H9 (cell line): ENCODE data around the gene CHRNG. TPM values are rescaled to one million over a fixed set of nuclear protein-coding genes. Genes with fewer than 3 reads are reported as not detected.

Experiments used
- DNase-seq: peaks from one replicate; pipeline ENCODE4 v3.0.0-alpha.2; 2017
- H2AFZ ChIP-seq: one replicate; pipeline ENCODE4 v1.6.1; 2013; ENCODE audit warnings: mild to moderate bottlenecking, low read length, control low read depth, moderate library complexity
- H2AK5ac ChIP-seq: 2 replicates; pipeline ENCODE4 v1.6.1; 2013; ENCODE audit warnings: low read length, control low read depth, mixed read lengths; ENCODE audit not compliant: insufficient read length
- H2BK120ac ChIP-seq: one replicate; pipeline ENCODE4 v1.6.1; 2013; ENCODE audit warnings: low read depth, mild to moderate bottlenecking, low read length, control low read depth, inconsistent platforms; ENCODE audit not compliant: poor library complexity, severe bottlenecking
- H2BK12ac ChIP-seq: 2 replicates; pipeline ENCODE4 v1.6.1; 2013; ENCODE audit warnings: low read length, control low read depth, mixed read lengths, low read depth; ENCODE audit not compliant: insufficient read length
- H2BK15ac ChIP-seq: 2 replicates; pipeline ENCODE4 v1.6.1; 2013; ENCODE audit warnings: low read depth, low read length, control low read depth
- H2BK20ac ChIP-seq: one replicate; pipeline ENCODE4 v1.6.1; 2013; ENCODE audit warnings: low read depth, mild to moderate bottlenecking, low read length, control low read depth, inconsistent platforms; ENCODE audit not compliant: poor library complexity, severe bottlenecking
- H2BK5ac ChIP-seq: 2 replicates; pipeline ENCODE4 v1.6.1; 2013; ENCODE audit warnings: low read length, control low read depth, mixed read lengths; ENCODE audit not compliant: insufficient read length
- H3K14ac ChIP-seq: 2 replicates; pipeline ENCODE4 v1.6.1; 2013; ENCODE audit warnings: low read length, control low read depth; ENCODE audit not compliant: insufficient read depth
- H3K18ac ChIP-seq: 2 replicates; pipeline ENCODE4 v1.6.1; 2013; ENCODE audit warnings: low read depth, mild to moderate bottlenecking, mixed read lengths, low read length, control low read depth; ENCODE audit not compliant: insufficient read length
- H3K23ac ChIP-seq: 2 replicates; pipeline ENCODE4 v1.6.1; 2013; ENCODE audit warnings: low read length, control low read depth, mixed read lengths, low read depth; ENCODE audit not compliant: insufficient read length
- H3K23me2 ChIP-seq: 2 replicates; pipeline ENCODE4 v1.6.1; 2013; ENCODE audit warnings: low read depth, mild to moderate bottlenecking, mixed read lengths, low read length, control low read depth; ENCODE audit not compliant: insufficient read length, poor library complexity, severe bottlenecking
- H3K27ac ChIP-seq: 2 replicates; pipeline ENCODE4 v1.5.1; 2013; ENCODE audit warnings: low read length, control low read depth, mixed read lengths, low read depth; ENCODE audit not compliant: insufficient read length
- H3K27me3 ChIP-seq: 2 replicates; pipeline ENCODE4 v1.6.1; 2013; ENCODE audit warnings: low read length, control low read depth, inconsistent platforms; ENCODE audit not compliant: insufficient read depth
- H3K4ac ChIP-seq: 2 replicates; pipeline ENCODE4 v1.6.1; 2013; ENCODE audit warnings: low read depth, mild to moderate bottlenecking, control low read depth, inconsistent platforms, low read length, moderate library complexity
- H3K4me1 ChIP-seq: 2 replicates; pipeline ENCODE4 v1.6.1; 2013; ENCODE audit warnings: low read length, control low read depth, inconsistent platforms; ENCODE audit not compliant: insufficient read depth
- H3K4me2 ChIP-seq: 2 replicates; pipeline ENCODE4 v1.6.1; 2013; ENCODE audit warnings: low read length, control low read depth, mixed read lengths; ENCODE audit not compliant: insufficient read length, insufficient read depth
- H3K56ac ChIP-seq: 2 replicates; pipeline ENCODE4 v1.6.1; 2013; ENCODE audit warnings: low read depth, mild to moderate bottlenecking, mixed read lengths, low read length, control low read depth; ENCODE audit not compliant: insufficient read length
- H3K79me1 ChIP-seq: 2 replicates; pipeline ENCODE4 v1.6.1; 2013; ENCODE audit warnings: low read depth, mild to moderate bottlenecking, moderate library complexity, low read length, control low read depth, inconsistent platforms; ENCODE audit not compliant: insufficient read depth, poor library complexity, severe bottlenecking
- H3K79me2 ChIP-seq: 2 replicates; pipeline ENCODE4 v1.6.1; 2013; ENCODE audit warnings: low read length, control low read depth, inconsistent platforms; ENCODE audit not compliant: insufficient read depth
- H3K9ac ChIP-seq: 2 replicates; pipeline ENCODE4 v1.6.1; 2013; ENCODE audit warnings: low read length, control low read depth, mixed read lengths; ENCODE audit not compliant: insufficient read length; ENCODE audit errors: extremely low read depth
- H3K9me3 ChIP-seq: one replicate; pipeline ENCODE4 v1.6.1; 2013; ENCODE audit warnings: low read depth, low read length, inconsistent platforms; ENCODE audit not compliant: control insufficient read depth
- H3T11ph ChIP-seq: one replicate; pipeline ENCODE4 v1.6.1; 2013; ENCODE audit warnings: mild to moderate bottlenecking, low read length, control low read depth, inconsistent platforms
- H4K20me1 ChIP-seq: one replicate; pipeline ENCODE4 v1.6.1; 2013; ENCODE audit not compliant: control insufficient read depth, insufficient read length, insufficient read depth
- H4K5ac ChIP-seq: 2 replicates; pipeline ENCODE4 v1.6.1; 2013; ENCODE audit warnings: low read depth, mild to moderate bottlenecking, mixed read lengths, low read length, control low read depth; ENCODE audit not compliant: insufficient read length
- H4K8ac ChIP-seq: replicated peaks from 2 replicates; pipeline ENCODE4 v1.6.1; 2013; ENCODE audit warnings: low read length, control low read depth, mixed read lengths, low read depth; ENCODE audit not compliant: insufficient read length
- H4K91ac ChIP-seq: 2 replicates; pipeline ENCODE4 v1.6.1; 2013; ENCODE audit warnings: low read depth, mild to moderate bottlenecking, moderate library complexity, mixed read lengths, low read length, control low read depth; ENCODE audit not compliant: insufficient read length
- H3K27ac Mint-ChIP-seq, 3 experiments: 2 replicates in 2 of 3; 3 replicates in 1 of 3; pipeline ENCODE4 v1.8.0; 2020 to 2021; ENCODE audit warnings: mixed read lengths in 3 of 3, mild to moderate bottlenecking in 1 of 3, moderate library complexity in 1 of 3
- H3K27me3 Mint-ChIP-seq: 2 replicates; pipeline ENCODE4 v1.8.0; 2021; ENCODE audit warnings: low read depth, mild to moderate bottlenecking, moderate library complexity, mixed read lengths
- H3K36me3 Mint-ChIP-seq, 3 experiments: 2 replicates in 2 of 3; 3 replicates in 1 of 3; pipeline ENCODE4 v1.8.0; 2020 to 2021; ENCODE audit warnings: low read depth in 3 of 3, mixed read lengths in 3 of 3; ENCODE audit not compliant: insufficient read depth in 1 of 3
- H3K4me1 Mint-ChIP-seq, 2 experiments: 2 replicates each; pipeline ENCODE4 v1.8.0; 2020; ENCODE audit warnings: mixed read lengths in 2 of 2
- H3K4me3 Mint-ChIP-seq, 2 experiments: 2 replicates in 1 of 2; 3 replicates in 1 of 2; pipeline ENCODE4 v1.8.0; 2020 to 2021; ENCODE audit warnings: mild to moderate bottlenecking in 2 of 2, mixed read lengths in 2 of 2, moderate library complexity in 1 of 2
- H3K9me3 Mint-ChIP-seq, 2 experiments: 2 replicates in 1 of 2; 3 replicates in 1 of 2; pipeline ENCODE4 v1.8.0; 2020; ENCODE audit warnings: mild to moderate bottlenecking in 2 of 2, mixed read lengths in 2 of 2, moderate library complexity in 1 of 2
- WGBS: extraction: QIAGEN DNeasy Blood & Tissue Kit; methylation state at CpG from one replicate; pipeline ENCODE4 v1.1.7; 2013; ENCODE audit warnings: missing lambda C conversion rate, low lambda C conversion rate, mixed read lengths; ENCODE audit not compliant: insufficient read length; ENCODE audit errors: extremely low coverage; 5-methylcytosine and 5-hydroxymethylcytosine counted together
- total RNA-seq: library from RNA; stranded (reverse); gene quantifications from 2 replicates; pipeline ENCODE4 v1.2.1, GENCODE V29; 2021
- TF ChIP-seq, protein P1 (sequence below): fragments of 200-600 bp; sonication (generic); conservative IDR thresholded peaks from 3 replicates; pipeline ENCODE4 v1.8.0; 2021; ENCODE audit warnings: antibody characterized with exemption, mild to moderate bottlenecking

The CHRNG gene
- total RNA-seq, 1 experiment from 2014 or later, result not detected

DNA sequence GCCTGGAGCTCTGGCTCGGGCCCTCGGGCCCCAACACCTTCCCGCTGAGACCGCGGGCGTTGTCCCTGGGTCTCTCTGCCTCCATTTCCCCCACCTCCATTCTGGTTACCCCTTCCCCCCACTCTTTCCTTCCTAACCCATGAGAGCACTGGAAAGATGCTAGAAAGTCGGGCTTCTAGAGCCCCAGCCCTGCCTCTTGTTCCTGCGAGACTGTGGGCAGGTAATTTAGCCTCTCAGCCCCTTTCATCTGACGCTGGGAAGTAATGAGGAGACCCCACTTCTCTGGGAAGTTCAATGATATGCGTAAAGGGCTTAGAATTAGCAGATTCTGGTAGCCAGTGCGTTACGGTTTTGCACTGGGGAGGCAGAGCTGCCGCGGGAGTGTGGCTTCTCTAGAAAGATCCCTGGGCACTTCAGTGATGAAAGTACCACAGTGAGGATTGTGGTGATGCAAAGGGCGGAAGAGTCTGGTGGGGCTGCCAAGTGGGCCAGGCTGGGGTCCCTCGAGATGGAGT is 35.6 kb upstream of the CHRNG start:
- Mint-ChIP-seq H3K36me3 (no peaks in the 10 kb centered on the region), H3K4me3 (peak overlapping the region; percentile 58 to 80), H3K27me3 (peaks cover 78% of the 10 kb centered on the region), H3K4me1 (peaks cover 17 to 67% of the 10 kb centered on the region in 2 experiments), H3K9me3 (no peaks in the 10 kb centered on the region; a peak in 1 of 5 replicates), H3K27ac (no peak overlapping the region)
- Histone ChIP-seq H2BK120ac (no peak overlapping the region), H3K9ac (no peak overlapping the region), H3K79me2 (no peaks in the 10 kb centered on the region), H4K20me1 (peaks cover 3% of the 10 kb centered on the region), H3K4me1 (0 out of 2 replicates have a peak, but pooled peaks cover 3% of the 10 kb centered on the region), H3K4ac (no peak overlapping the region), H2AK5ac (no peak overlapping the region), H3K79me1 (no peaks in the 10 kb centered on the region), H2AFZ (no peak overlapping the region), H4K8ac (no peak overlapping the region), H2BK5ac (no peak overlapping the region), H3K27me3 (peaks cover 17% of the 10 kb centered on the region), H3K4me2 (peak overlapping the region; percentile 88), H3K27ac (no peak overlapping the region), H2BK15ac (no peak overlapping the region), H3K56ac (no peak overlapping the region), H4K5ac (no peak overlapping the region), H3K9me3 (no peaks in the 10 kb centered on the region), H2BK12ac (no peak overlapping the region), H3K23me2 (peaks cover 12% of the 10 kb centered on the region), H3K23ac (no peak overlapping the region), H4K91ac (no peak overlapping the region), H2BK20ac (no peak overlapping the region), H3T11ph (no peak overlapping the region), H3K14ac (no peak overlapping the region), H3K18ac (no peak overlapping the region)
- TF ChIP-seq, protein P1, sequence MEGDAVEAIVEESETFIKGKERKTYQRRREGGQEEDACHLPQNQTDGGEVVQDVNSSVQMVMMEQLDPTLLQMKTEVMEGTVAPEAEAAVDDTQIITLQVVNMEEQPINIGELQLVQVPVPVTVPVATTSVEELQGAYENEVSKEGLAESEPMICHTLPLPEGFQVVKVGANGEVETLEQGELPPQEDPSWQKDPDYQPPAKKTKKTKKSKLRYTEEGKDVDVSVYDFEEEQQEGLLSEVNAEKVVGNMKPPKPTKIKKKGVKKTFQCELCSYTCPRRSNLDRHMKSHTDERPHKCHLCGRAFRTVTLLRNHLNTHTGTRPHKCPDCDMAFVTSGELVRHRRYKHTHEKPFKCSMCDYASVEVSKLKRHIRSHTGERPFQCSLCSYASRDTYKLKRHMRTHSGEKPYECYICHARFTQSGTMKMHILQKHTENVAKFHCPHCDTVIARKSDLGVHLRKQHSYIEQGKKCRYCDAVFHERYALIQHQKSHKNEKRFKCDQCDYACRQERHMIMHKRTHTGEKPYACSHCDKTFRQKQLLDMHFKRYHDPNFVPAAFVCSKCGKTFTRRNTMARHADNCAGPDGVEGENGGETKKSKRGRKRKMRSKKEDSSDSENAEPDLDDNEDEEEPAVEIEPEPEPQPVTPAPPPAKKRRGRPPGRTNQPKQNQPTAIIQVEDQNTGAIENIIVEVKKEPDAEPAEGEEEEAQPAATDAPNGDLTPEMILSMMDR, result no peak
- WGBS, result no CpG with 5 or more reads among the region's 16 CpGs
- no peak for DNase-seq
